GM21381 (cell line): ENCODE results near the gene ITIH4.

ENCODE experiments used
- ATAC-seq: cut with Tn5 transposase; IDR thresholded peaks from one replicate; pipeline ENCODE4 v1.9.1; 2021; ENCODE audit warnings: mild to moderate bottlenecking, moderate library complexity; ENCODE audit not compliant: unreplicated experiment

ITIH4 gene

DNA sequence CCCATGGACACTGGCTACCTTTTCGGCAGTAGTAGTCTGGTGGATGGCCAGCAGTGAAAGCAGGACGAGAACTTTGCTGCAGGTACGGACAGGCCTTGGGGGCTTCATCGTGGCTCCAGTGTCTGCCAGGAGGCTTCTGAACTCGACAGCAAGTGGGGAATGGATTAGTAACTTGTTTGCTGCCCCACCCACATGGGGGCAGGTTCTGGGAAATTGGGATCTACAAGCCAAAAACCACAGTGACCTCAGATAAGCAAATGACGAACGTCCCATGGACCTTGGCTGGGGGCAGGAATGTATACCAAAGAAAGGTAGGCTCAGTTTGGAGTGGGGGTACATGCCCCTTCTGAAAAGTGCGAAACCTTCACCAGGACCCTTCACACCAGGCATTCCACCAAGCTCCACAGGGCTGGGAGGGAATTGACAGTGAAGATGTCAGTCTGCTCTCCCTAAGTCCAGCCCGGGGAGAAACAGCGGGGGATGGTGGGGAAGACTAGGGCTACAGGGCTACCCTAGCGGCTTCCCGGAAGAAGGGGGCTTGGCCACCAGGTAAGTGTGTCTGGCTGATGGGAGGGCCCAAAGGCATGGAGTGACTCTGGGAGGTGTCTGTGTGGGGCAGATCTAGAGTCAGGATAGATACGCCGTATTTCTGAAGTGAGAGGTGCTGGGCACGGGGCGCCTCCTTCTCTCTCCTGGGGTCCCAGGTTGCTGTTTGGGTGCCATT is at the start of gene ITIH4:
ITIH4 (minus strand) TSS at position 138 of the 724 bp plus-strand sequence; CDS start at position 108, 30 bp downstream.
- ATAC-seq: no peak

DNA sequence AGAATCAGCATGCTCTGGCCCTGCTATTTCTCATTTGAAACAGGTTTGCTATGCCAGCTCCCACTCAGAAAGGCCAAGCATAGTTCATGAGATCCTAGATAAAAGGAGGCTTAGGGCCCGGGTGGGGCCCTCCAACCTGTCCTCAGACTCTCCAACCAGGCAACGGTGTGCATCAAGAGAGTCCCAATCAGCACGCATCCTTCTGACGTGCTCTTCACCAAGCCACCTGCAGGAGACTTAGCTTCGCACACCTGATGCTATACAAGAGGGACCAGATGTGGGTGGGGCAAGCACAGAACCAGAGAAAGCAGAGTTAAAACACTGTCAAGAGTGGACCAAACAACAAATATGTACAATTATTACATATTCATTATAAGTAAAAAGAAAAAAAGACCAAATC is 49.6 kb upstream of the ITIH4 start:
- ATAC-seq: no peak

DNA sequence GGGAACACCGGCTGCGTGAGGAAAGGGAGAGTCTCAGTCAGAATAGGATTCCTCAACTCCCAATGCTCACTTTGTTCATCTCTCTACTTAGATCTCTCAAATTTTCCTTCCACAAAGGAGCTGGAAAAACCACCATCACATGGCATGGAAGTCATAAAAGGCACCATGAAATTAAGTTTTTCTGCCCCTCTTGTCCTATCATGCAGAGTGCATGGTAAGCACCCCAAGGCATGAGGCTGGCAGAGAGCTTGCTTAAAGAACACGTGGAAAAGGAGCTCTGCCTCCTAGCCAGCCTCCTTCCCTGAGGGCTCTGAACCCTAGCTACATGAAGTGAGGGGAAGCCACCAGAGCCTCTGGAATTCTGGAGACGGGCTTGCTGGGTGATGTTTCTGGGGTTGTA is 49.1 kb upstream of the ITIH4 start:
- no peak for ATAC-seq

GRCh38 chr3:52879090-52879489 is 48.6 kb upstream of the ITIH4 start:
- no peak for ATAC-seq

DNA sequence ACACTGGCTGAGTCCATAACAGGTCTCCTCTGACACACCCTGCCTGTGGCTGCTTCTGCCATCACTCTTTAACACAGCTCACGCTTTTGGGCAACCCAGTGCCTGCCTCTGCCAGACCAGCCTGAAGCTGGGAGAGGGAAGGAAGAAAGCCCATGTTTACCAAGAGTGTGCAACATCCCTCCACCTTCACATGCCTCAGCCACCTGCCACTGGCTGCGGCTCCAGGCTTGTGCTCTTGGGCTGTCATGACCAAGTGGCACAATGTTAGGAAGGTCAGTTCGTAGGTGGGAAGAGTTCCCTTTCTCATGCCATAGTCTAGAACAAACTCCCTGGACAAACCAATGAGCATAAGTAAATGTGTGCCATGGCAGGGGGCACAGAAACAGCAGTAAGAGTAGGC is 46.6 kb upstream of the ITIH4 start:
- ATAC-seq: no peak

- ATAC-seq: no peak
These were observed 44.6 kb upstream of the ITIH4 start for GRCh38 chr3:52874864-52875587.

DNA sequence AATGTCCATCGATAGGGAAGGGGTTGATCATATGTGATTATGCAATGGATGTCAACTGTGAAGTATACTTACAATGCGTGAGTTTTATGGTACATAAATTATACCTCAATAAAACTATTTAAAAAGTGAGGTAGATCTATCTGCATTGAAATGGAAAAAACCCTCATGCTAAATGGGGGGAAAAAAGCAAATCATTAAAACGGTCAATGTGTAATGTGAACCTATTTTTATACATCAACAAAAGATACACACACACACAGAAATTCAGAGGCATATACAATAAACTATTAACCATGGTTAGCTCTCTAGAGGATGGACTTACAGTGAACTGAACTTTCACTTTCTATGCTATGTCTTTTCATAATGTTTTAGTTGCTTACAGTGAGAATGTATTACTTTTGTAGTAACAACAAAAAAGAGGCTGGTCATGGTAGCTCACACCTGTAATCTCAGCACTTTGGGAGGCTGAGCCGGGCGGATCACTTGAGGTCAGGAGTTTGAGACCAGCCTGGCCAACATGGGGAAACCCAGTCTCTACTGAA is 43.8 kb upstream of the ITIH4 start:
- peak; percentile 55 for ATAC-seq

GRCh38 chr3:52873433-52874159 is 43.1 kb upstream of the ITIH4 start:
- ATAC-seq: no peak

DNA sequence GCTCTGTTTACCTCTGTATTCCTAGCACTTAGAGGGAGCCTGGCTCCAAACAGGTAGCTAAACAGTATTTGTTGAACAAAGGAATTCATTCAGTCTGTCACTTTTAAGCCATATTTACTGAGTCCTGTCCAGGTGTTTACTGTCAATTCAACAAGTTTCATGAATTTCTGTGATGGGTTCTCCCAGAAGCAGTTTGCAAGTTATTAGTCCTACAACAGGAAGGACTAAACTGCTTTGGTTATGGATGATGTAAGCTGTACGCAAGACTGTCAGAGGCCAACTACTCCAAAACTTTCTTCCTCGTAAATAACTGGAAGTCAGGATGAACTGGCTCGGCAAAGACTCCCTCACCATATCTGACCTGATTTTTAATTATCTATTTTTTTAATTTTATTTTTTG is 41.8 kb upstream of the ITIH4 start:
- no peak for ATAC-seq

DNA sequence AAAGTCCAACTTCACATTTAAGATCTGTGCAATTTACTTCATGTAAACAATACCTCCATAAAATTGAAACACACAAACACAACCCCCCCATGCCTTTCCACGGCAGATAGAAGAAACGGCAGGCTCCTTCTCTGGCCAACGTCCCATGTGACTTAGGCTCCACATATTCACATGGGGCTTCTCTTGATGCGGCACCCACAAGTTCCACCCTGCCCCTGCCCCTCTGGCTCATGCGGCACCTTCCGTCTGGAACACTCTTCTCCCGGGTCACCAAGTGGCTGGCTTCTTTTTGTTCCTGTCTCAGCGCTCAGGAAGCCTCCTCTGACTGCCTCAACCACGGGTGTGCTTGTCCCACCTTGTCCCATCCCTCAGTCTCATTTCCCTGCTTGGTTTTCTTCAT is 41.3 kb upstream of the ITIH4 start:
- ATAC-seq: no peak

DNA sequence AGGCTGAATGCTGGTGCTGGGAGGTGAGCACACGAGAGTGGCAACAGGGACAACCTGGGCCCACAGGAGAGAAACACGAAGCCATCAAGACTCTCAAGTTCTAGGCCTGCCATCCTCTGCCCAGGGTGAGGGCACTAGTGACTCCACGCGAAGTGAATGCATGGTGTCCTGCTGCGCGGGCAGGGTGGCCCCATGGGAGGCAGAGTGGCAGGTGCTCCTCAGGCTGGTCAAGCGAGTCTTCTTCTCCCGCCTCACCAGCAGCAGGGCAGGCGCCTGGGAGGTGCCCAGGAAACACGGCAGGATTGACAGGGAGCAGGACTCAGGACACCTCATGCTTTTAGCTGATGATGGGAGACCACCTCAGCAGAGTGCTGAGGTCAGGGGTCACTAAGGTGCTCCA is 40.0 kb upstream of the ITIH4 start:
- no peak for ATAC-seq

- ATAC-seq: no peak
These were observed 36.0 kb upstream of the ITIH4 start for GRCh38 chr3:52866427-52866826.

DNA sequence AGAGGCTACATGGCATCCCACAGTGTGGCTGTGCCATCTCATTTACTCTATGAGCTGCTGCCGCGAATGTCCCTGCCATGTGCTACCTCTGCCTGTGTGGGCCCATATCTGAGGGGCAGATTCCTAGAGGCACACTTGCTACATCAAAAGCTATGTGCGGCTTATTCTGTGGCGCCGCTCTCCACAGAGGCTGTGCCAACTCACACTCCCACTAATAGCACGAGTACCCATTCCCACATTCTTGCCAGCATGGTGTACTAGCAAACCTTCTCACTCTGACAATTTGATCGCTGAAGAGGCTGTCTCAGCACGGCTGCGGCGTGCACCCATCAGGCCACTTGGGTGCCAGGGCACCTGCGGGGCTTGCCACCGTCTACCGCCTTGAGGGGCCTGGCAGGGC is 35.5 kb upstream of the ITIH4 start:
- ATAC-seq: no peak

GRCh38 chr3:52860424-52860768 is 29.9 kb upstream of the ITIH4 start:
- no peak for ATAC-seq

GRCh38 chr3:52859686-52860423 is 29.4 kb upstream of the ITIH4 start:
- no peak for ATAC-seq

GRCh38 chr3:52857864-52858263 is 27.4 kb upstream of the ITIH4 start:
- ATAC-seq: no peak

GRCh38 chr3:52857133-52857532 is 26.7 kb upstream of the ITIH4 start:
- no peak for ATAC-seq

- ATAC-seq: no peak
These were observed 26.2 kb upstream of the ITIH4 start for GRCh38 chr3:52856666-52857065.

GRCh38 chr3:52854013-52854412 is 23.5 kb upstream of the ITIH4 start:
- ATAC-seq: no peak

- ATAC-seq: no peak
These were observed 21.9 kb upstream of the ITIH4 start for GRCh38 chr3:52852419-52852818.

- ATAC-seq: no peak
These were observed 20.9 kb upstream of the ITIH4 start for GRCh38 chr3:52851348-52851747.
